ENCODE results near the gene TRAK1.

Gene TRAK1

DNA sequence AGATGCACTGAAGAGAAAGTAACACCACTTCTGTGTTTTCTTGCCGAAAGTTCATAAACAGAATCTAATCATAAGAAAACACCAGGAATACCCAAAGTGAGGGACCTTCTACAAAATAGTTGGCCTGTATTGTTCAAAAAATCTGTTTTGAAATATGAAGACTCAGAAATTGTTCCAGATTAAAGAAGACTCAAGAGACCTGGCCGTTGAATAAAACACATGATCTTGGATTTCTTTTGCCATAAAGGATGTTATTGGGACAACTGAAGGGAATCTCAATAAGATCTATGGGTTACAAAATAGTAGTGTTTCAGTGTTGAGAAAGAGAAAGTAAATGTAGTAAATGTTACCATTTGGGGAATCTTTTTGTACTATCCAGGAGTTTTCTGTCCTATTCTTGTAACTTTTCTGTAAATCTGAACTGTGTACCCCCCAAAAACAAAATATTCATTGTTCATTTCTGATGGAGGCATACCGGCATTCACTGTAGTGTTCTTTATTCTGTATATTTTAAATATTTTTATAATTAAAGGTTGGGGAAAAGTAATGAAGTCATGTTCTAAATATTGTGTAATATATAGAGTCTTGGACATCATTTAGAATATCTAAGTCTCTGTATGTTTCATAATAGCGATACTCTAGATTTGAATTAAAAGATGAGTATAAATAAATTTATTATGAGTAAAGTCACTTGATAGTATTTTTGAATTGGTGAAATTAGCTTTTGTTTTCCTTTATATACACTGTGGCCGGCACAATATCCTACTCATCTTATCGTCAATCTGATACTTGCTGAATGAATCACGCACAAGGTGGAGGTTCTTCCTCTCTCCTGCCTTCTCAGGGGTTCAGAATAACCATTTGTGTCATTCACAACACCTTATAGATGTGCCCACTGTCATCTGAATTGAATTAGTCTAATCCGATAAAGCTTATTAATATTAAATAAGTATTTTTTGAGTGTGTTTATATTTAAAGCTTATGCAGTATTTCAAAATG lies 66.7 kb downstream of the TRAK1 start:
- H3K4me3 ChIP-seq (ENCODE audit: low read length): no peak overlapping the region
- TF ChIP-seq, protein P1, sequence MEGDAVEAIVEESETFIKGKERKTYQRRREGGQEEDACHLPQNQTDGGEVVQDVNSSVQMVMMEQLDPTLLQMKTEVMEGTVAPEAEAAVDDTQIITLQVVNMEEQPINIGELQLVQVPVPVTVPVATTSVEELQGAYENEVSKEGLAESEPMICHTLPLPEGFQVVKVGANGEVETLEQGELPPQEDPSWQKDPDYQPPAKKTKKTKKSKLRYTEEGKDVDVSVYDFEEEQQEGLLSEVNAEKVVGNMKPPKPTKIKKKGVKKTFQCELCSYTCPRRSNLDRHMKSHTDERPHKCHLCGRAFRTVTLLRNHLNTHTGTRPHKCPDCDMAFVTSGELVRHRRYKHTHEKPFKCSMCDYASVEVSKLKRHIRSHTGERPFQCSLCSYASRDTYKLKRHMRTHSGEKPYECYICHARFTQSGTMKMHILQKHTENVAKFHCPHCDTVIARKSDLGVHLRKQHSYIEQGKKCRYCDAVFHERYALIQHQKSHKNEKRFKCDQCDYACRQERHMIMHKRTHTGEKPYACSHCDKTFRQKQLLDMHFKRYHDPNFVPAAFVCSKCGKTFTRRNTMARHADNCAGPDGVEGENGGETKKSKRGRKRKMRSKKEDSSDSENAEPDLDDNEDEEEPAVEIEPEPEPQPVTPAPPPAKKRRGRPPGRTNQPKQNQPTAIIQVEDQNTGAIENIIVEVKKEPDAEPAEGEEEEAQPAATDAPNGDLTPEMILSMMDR (conservative IDR thresholded peaks at IDR 0.05; ENCODE audit: low read depth, low read length): no peak
- DNase-seq (ENCODE audit: low read depth): no peak

DNA sequence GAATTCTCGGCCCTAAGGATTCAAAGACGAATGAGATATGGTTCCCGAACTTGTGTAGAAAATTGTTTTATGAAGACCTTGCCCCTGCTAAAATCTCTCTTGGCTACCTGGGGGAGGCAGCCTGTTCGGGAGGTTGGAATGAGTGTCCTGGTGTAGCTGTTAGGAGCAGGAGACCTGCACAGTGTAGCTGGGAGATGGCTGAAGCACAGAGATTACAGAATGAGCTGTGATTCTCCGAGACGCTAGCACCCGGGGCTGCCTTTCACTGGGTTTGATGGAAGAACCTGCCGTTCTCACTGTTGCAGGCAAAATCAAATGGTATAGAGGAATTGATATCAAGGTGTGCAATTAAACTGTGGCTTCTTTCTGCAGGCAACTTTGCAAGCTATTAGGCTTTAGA lies 68.0 kb downstream of the TRAK1 start:
- no peak overlapping the region for H3K4me3 ChIP-seq (ENCODE audit: low read length)
- TF ChIP-seq, protein P1 (conservative IDR thresholded peaks at IDR 0.05; ENCODE audit: low read depth, low read length): no peak
- DNase-seq (ENCODE audit: low read depth): no peak

DNA sequence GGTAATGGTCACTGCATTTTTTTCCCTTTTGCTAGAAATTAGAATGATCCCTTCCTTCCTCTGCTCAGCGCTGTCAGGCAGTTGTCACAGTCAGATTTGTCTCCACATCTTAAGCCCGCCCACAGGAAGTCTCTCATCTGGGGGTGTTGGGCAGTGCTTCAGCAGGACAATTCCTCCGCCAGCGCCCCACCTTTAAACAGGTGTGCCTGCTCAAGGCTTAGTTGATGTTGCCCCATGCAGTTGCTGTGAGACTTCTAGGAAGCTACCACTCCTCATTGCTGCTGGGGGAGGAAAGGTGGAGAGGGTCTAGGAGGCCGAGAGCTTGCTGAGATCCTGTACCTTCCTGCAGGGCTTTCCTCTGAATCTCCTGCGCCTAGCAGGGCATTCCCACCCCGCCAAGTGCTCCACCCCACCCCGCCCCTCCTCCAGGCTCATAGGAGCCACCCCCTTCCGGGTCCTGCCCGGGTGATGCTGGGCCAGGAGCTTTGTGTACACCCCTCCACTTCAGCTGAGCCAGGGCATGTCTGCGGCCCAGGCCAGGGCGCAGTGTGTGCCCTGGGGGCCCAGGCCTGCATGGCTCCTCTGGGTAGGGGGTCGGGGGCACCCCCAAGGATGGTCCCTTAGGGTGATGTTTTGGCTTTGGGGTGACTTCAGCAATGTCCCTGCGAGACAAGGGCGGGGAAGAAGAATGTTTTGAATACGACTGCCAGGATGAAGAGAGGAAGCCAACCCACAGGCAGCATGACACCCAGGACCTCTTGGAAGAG lies 68.7 kb downstream of the TRAK1 start:
- DNase-seq (ENCODE audit: low read depth): no peak
- TF ChIP-seq, protein P1 (conservative IDR thresholded peaks at IDR 0.05; ENCODE audit: low read depth, low read length): no peak

DNA sequence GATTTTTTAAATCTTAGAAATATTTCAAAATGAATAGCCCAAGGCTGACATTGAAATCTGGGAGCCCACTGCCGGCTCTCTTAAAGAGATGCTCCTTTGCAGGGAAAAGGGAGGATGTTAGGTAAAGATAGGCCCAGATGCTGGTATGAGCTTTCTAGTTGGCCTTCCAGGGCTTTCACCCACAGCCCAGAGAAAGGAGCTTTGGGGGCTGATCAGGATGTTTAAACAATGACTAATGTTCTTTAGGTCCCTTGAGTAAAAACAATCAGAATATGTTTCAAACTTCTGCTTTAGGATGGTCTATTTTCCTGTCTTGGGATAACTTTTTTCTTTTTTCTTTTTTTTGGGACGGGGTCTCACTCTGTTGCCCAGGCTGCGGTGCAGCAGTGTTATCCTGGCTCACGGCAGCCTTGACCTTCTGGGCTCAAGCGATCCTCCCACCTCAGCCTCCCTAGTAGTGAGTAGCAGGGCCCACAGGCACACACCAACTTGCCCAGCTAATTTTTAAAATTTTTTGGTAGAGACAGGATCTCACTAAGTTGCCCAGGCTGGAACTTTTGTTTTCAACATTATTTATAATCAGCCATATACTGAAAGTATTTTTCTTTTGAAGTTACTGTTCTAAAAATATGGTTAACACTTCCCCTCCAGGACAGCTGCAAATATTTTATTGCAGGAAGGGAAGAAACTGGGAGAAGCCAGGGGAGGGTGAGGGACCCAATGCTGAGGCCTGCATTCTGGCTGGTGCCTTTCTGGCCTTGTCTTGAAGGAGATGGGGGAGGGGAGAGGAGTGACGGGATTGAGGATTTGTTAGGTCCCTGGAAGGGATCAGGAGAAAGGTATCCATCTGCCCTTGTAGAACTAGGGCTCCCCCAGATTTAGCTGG lies 70.1 kb downstream of the TRAK1 start:
- no peak overlapping the region for H3K4me3 ChIP-seq (ENCODE audit: low read length)
- TF ChIP-seq, protein P1 (conservative IDR thresholded peaks at IDR 0.05; ENCODE audit: low read depth, low read length): no peak
- DNase-seq (ENCODE audit: low read depth): no peak

More for the DNA sequence above, 68.7 kb downstream of the TRAK1 start:
- H3K4me3 ChIP-seq (ENCODE audit: low read length): no peak overlapping the region

DNA sequence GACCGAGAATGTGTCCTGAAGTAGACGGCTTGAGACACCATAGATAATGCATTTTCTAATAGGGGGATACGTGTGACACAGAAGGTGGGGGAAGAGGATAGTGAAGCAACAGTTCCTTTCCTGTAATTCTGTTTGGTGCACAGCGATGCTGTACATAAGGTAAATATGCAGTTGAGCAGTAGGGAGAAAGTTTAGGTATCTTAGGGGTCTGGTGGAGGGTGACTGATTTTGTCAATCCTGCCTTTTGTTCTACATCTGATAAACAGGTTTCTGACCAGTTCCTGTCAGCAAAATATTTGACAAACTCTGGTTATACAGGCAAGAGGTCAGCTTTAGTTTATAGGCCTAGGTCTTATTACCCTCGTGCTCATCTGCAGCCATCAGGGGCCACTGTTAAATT lies 71.3 kb downstream of the TRAK1 start:
- no peak overlapping the region for H3K4me3 ChIP-seq (ENCODE audit: low read length)
- DNase-seq (ENCODE audit: low read depth): no peak
- TF ChIP-seq, protein P1 (conservative IDR thresholded peaks at IDR 0.05; ENCODE audit: low read depth, low read length): no peak

DNA sequence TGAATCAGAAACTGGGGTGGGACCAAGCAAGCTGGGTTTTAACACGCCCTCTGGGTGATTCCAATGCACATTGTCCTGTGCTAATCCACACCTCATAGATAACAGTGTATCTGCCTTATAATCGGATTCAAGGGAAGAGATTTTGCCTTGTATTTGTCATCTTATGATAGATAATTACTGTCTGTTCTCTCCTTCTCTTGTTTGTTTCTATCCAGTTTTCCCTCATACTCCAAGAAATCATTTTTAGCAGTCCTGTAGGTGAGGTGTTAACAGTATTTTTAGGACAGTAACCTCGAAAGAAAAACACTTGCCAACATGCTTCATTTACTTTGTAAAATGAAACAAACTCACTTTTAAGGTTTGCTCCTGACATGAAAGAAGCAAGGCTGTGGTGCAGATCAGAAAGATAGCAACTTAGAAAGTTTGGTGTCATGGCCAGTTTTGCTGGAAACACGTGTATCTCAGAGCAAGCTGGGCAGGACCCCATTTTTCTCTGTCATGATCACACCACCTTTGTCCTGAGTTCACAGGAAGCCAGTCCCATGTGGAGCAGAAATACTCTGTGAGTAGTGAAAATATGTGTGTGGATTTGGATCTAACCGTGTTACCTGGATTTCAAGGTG lies 72.6 kb downstream of the TRAK1 start:
- DNase-seq (ENCODE audit: low read depth): no peak
- TF ChIP-seq, protein P1 (conservative IDR thresholded peaks at IDR 0.05; ENCODE audit: low read depth, low read length): no peak
- no peak overlapping the region for H3K4me3 ChIP-seq (ENCODE audit: low read length)

Measured in retinal pigment epithelial cell (primary cell).